GM23338 (cell line): ENCODE results near the gene KNOP1. TPM values are rescaled to one million over a fixed set of nuclear protein-coding genes. Genes with fewer than 3 reads are reported as not detected.

Source experiments
- ATAC-seq: fragments of 200-7000 bp; cut with Tn5 transposase; 3 replicates; pipeline ENCODE4 v1.9.1; 2020
- DNase-seq: peaks from one replicate; pipeline ENCODE4 v3.0.0-alpha.2; 2015; ENCODE audit warnings: low spot score
- H2AFZ ChIP-seq: fragments of 200-600 bp; sonication (generic); 2 replicates; pipeline ENCODE4 v1.8.0; 2016; ENCODE audit warnings: antibody characterized with exemption, mild to moderate bottlenecking, moderate library complexity
- H3F3A ChIP-seq: fragments of 200-600 bp; sonication (generic); replicated peaks from 2 replicates; pipeline ENCODE4 v1.8.0; 2017; ENCODE audit warnings: antibody characterized with exemption, mixed run types, low read depth
- H3K27ac ChIP-seq: fragments of 200-600 bp; sonication (generic); 2 replicates; pipeline ENCODE4 v1.6.1; 2016; ENCODE audit warnings: low read depth
- H3K27me3 ChIP-seq: fragments of 200-600 bp; sonication (generic); 2 replicates; pipeline ENCODE4 v1.8.0; 2016; ENCODE audit warnings: mild to moderate bottlenecking, mixed run types, moderate library complexity; ENCODE audit not compliant: insufficient read depth
- H3K36me3 ChIP-seq: fragments of 200-600 bp; sonication (generic); 2 replicates; pipeline ENCODE4 v1.8.0; 2016; ENCODE audit warnings: mild to moderate bottlenecking; ENCODE audit not compliant: insufficient read depth
- H3K4me1 ChIP-seq: fragments of 200-600 bp; sonication (generic); 2 replicates; pipeline ENCODE4 v1.8.0; 2016; ENCODE audit warnings: mild to moderate bottlenecking, moderate library complexity; ENCODE audit not compliant: insufficient read depth
- H3K4me2 ChIP-seq: fragments of 200-600 bp; sonication (generic); 2 replicates; pipeline ENCODE4 v1.7.1; 2017; ENCODE audit warnings: mixed run types
- H3K4me3 ChIP-seq: fragments of 200-600 bp; sonication (generic); 2 replicates; pipeline ENCODE4 v1.6.1; 2016; ENCODE audit warnings: mixed run types
- H3K79me2 ChIP-seq: fragments of 200-600 bp; sonication (generic); replicated peaks from 2 replicates; pipeline ENCODE4 v1.8.0; 2017; ENCODE audit warnings: mild to moderate bottlenecking; ENCODE audit not compliant: insufficient read depth
- H3K9me2 ChIP-seq: fragments of 200-600 bp; sonication (generic); 2 replicates; pipeline ENCODE4 v1.8.0; 2017; ENCODE audit not compliant: insufficient read depth
- H4K20me1 ChIP-seq: fragments of 200-600 bp; sonication (generic); replicated peaks from 2 replicates; pipeline ENCODE4 v1.8.0; 2017; ENCODE audit warnings: mild to moderate bottlenecking; ENCODE audit not compliant: insufficient read depth
- H3K27ac Mint-ChIP-seq: 2 replicates; pipeline ENCODE4 v1.8.0; 2020; ENCODE audit warnings: inconsistent platforms, mild to moderate bottlenecking, moderate library complexity, mixed read lengths
- H3K27me3 Mint-ChIP-seq: 3 replicates; pipeline ENCODE4 v1.8.0; 2022; ENCODE audit warnings: low read depth, mild to moderate bottlenecking, moderate library complexity, mixed read lengths, inconsistent platforms; ENCODE audit not compliant: insufficient read depth, poor library complexity
- H3K36me3 Mint-ChIP-seq: 3 replicates; pipeline ENCODE4 v1.8.0; 2021; ENCODE audit warnings: low read depth, mild to moderate bottlenecking, inconsistent platforms, moderate library complexity, mixed read lengths
- H3K4me1 Mint-ChIP-seq: 3 replicates; pipeline ENCODE4 v1.8.0; 2020; ENCODE audit warnings: mild to moderate bottlenecking, inconsistent platforms, mixed read lengths
- H3K4me3 Mint-ChIP-seq: 3 replicates; pipeline ENCODE4 v1.8.0; 2021; ENCODE audit warnings: moderate library complexity, mild to moderate bottlenecking, inconsistent platforms, mixed read lengths
- H3K9me3 Mint-ChIP-seq: 3 replicates; pipeline ENCODE4 v1.8.0; 2020; ENCODE audit warnings: moderate library complexity, mild to moderate bottlenecking, inconsistent platforms, mixed read lengths
- CREB1 ChIP-seq: fragments of 250-450 bp; sonication (Bioruptor Pico); IDR thresholded peaks from 2 replicates; pipeline ENCODE4 v1.5.0; 2020; ENCODE audit warnings: low read depth, mild to moderate bottlenecking, moderate library complexity
- EZH2 ChIP-seq: fragments of 200-600 bp; sonication (generic); IDR thresholded peaks from one replicate; pipeline ENCODE4 v1.8.0; 2017; ENCODE audit warnings: antibody characterized with exemption, mild to moderate bottlenecking, low read depth; ENCODE audit not compliant: unreplicated experiment
- EZH2phosphoT487 ChIP-seq: fragments of 200-600 bp; sonication (generic); IDR thresholded peaks from one replicate; pipeline ENCODE4 v1.8.1; 2018; ENCODE audit warnings: antibody characterized with exemption; ENCODE audit not compliant: unreplicated experiment
- NANOG ChIP-seq: IDR thresholded peaks from 2 replicates; pipeline ENCODE4 v1.6.1; 2016; ENCODE audit warnings: antibody characterized with exemption, borderline replicate concordance
- POLR2AphosphoS5 ChIP-seq: IDR thresholded peaks from 2 replicates; pipeline ENCODE4 v1.6.1; 2016; ENCODE audit warnings: antibody characterized with exemption, low read depth
- STAT1 ChIP-seq: IDR thresholded peaks from one replicate; pipeline ENCODE4 v1.6.1; 2016; ENCODE audit warnings: antibody characterized with exemption; ENCODE audit not compliant: unreplicated experiment
- ZNF114 ChIP-seq: fragments of 250-450 bp; sonication (Bioruptor Pico); IDR thresholded peaks from 2 replicates; pipeline ENCODE4 v1.5.0; 2020; ENCODE audit warnings: mild to moderate bottlenecking, moderate library complexity
- ZNF331 ChIP-seq: fragments of 250-450 bp; sonication (Bioruptor Pico); IDR thresholded peaks from 2 replicates; pipeline ENCODE4 v1.5.0; 2020; ENCODE audit warnings: low read depth, mild to moderate bottlenecking, moderate library complexity
- polyA plus RNA-seq: library from polyadenylated mRNA; unstranded; fragments of >200 nt; fragmentation: Nextera tagmentation; extraction: Ambion mirVana; gene quantifications from 2 replicates; pipeline ENCODE4 v1.2.1, GENCODE V29; 2016
- total RNA-seq: library from RNA; depleted of rRNA; stranded (reverse); fragments of >200 nt; shearing (Covaris generic); gene quantifications from 2 replicates; pipeline ENCODE4 v1.2.3, GENCODE V29; 2014
- TF ChIP-seq, protein P1 (sequence below), 2 experiments: fragments of 200-600 bp in 1 of 2; sonication (generic) in 1 of 2; conservative IDR thresholded peaks; 2 replicates each; pipeline versions ENCODE4 v1.5.1 to v1.6.1; 2016 to 2017; ENCODE audit warnings: antibody characterized with exemption in 2 of 2, low read depth in 2 of 2, mild to moderate bottlenecking in 2 of 2, moderate library complexity in 1 of 2
- TF ChIP-seq, protein P2 (sequence below): fragments of 250-450 bp; sonication (Bioruptor Pico); IDR thresholded peaks from 2 replicates; pipeline ENCODE4 v1.5.0; 2020; ENCODE audit warnings: mild to moderate bottlenecking, moderate library complexity
- TF ChIP-seq, protein P3 (sequence below): IDR thresholded peaks from one replicate; pipeline ENCODE4 v1.6.1; 2018; ENCODE audit warnings: antibody characterized with exemption; ENCODE audit not compliant: unreplicated experiment

The KNOP1 gene
- total and polyA plus RNA-seq, 2 experiments from 2014 or later, result 57.7 to 190 TPM

DNA sequence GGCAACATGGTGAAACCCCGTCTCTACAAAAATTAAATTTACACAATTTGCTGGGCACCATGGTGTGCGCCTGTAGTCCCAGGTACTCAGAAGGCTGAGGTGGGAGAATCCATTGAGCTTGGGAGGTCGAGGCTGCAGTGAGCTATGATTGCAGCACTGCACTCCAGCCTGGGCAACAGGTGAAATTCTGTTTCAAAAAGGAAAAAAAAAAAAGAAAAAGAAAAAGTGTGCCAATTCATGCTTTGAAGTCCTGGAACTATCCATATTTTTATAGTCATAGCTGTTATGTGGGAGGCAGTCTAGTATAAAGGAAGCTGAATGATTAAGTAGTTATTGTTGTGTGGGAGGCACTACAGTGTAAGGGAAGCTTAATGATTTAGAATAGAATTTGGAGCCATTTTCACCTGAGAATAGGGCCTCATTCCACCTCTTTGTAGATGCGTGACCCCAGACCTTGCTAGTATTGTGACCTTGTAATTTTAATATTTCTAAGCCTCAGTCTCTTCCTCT is 31.6 kb upstream of the KNOP1 start:
- Mint-ChIP-seq H3K27me3 (no peaks in the 10 kb centered on the region), H3K27ac (peak overlapping the region; percentile 31; the same call in 1 of the 2 replicates), H3K4me3 (no peak overlapping the region), H3K36me3 (no peaks in the 10 kb centered on the region), H3K4me1 (no peaks in the 10 kb centered on the region), H3K9me3 (no peaks in the 10 kb centered on the region)
- Histone ChIP-seq H3K4me3 (no peak overlapping the region), H3K4me1 (no peaks in the 10 kb centered on the region; the same call in 1 of the 2 replicates), H3K79me2 (no peaks in the 10 kb centered on the region), H3F3A (no peaks in the 10 kb centered on the region), H2AFZ (no peak overlapping the region), H4K20me1 (no peaks in the 10 kb centered on the region), H3K27ac (no peak overlapping the region), H3K27me3 (no peaks in the 10 kb centered on the region), H3K36me3 (no peaks in the 10 kb centered on the region), H3K4me2 (no peak overlapping the region), H3K9me2 (no peaks in the 10 kb centered on the region)
- ATAC-seq (no peak), DNase-seq (no peak)
- TF ChIP-seq POLR2AphosphoS5, result no peak
- TF ChIP-seq EZH2, result no peak
- TF ChIP-seq EZH2phosphoT487, result no peak
- TF ChIP-seq, protein P1, sequence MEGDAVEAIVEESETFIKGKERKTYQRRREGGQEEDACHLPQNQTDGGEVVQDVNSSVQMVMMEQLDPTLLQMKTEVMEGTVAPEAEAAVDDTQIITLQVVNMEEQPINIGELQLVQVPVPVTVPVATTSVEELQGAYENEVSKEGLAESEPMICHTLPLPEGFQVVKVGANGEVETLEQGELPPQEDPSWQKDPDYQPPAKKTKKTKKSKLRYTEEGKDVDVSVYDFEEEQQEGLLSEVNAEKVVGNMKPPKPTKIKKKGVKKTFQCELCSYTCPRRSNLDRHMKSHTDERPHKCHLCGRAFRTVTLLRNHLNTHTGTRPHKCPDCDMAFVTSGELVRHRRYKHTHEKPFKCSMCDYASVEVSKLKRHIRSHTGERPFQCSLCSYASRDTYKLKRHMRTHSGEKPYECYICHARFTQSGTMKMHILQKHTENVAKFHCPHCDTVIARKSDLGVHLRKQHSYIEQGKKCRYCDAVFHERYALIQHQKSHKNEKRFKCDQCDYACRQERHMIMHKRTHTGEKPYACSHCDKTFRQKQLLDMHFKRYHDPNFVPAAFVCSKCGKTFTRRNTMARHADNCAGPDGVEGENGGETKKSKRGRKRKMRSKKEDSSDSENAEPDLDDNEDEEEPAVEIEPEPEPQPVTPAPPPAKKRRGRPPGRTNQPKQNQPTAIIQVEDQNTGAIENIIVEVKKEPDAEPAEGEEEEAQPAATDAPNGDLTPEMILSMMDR (conservative IDR thresholded peaks at IDR 0.05; ENCODE audit: low read depth in 2 of 2), result no peak
- no peak for TF ChIP-seq STAT1
- TF ChIP-seq NANOG, result no peak
- TF ChIP-seq CREB1, result no peak
- TF ChIP-seq ZNF331, result no peak
- TF ChIP-seq, protein P2, sequence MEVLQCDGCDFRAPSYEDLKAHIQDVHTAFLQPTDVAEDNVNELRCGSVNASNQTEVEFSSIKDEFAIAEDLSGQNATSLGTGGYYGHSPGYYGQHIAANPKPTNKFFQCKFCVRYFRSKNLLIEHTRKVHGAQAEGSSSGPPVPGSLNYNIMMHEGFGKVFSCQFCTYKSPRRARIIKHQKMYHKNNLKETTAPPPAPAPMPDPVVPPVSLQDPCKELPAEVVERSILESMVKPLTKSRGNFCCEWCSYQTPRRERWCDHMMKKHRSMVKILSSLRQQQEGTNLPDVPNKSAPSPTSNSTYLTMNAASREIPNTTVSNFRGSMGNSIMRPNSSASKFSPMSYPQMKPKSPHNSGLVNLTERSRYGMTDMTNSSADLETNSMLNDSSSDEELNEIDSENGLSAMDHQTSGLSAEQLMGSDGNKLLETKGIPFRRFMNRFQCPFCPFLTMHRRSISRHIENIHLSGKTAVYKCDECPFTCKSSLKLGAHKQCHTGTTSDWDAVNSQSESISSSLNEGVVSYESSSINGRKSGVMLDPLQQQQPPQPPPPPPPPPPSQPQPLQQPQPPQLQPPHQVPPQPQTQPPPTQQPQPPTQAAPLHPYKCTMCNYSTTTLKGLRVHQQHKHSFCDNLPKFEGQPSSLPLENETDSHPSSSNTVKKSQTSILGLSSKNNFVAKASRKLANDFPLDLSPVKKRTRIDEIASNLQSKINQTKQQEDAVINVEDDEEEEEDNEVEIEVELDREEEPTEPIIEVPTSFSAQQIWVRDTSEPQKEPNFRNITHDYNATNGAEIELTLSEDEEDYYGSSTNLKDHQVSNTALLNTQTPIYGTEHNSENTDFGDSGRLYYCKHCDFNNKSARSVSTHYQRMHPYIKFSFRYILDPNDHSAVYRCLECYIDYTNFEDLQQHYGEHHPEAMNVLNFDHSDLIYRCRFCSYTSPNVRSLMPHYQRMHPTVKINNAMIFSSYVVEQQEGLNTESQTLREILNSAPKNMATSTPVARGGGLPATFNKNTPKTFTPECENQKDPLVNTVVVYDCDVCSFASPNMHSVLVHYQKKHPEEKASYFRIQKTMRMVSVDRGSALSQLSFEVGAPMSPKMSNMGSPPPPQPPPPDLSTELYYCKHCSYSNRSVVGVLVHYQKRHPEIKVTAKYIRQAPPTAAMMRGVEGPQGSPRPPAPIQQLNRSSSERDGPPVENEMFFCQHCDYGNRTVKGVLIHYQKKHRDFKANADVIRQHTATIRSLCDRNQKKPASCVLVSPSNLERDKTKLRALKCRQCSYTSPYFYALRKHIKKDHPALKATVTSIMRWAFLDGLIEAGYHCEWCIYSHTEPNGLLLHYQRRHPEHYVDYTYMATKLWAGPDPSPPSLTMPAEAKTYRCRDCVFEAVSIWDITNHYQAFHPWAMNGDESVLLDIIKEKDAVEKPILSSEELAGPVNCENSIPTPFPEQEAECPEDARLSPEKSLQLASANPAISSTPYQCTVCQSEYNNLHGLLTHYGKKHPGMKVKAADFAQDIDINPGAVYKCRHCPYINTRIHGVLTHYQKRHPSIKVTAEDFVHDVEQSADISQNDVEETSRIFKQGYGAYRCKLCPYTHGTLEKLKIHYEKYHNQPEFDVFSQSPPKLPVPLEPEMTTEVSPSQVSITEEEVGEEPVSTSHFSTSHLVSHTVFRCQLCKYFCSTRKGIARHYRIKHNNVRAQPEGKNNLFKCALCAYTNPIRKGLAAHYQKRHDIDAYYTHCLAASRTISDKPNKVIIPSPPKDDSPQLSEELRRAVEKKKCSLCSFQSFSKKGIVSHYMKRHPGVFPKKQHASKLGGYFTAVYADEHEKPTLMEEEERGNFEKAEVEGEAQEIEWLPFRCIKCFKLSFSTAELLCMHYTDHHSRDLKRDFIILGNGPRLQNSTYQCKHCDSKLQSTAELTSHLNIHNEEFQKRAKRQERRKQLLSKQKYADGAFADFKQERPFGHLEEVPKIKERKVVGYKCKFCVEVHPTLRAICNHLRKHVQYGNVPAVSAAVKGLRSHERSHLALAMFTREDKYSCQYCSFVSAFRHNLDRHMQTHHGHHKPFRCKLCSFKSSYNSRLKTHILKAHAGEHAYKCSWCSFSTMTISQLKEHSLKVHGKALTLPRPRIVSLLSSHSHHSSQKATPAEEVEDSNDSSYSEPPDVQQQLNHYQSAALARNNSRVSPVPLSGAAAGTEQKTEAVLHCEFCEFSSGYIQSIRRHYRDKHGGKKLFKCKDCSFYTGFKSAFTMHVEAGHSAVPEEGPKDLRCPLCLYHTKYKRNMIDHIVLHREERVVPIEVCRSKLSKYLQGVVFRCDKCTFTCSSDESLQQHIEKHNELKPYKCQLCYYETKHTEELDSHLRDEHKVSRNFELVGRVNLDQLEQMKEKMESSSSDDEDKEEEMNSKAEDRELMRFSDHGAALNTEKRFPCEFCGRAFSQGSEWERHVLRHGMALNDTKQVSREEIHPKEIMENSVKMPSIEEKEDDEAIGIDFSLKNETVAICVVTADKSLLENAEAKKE (CRISPR knock-in tag), result no peak
- TF ChIP-seq, protein P3, sequence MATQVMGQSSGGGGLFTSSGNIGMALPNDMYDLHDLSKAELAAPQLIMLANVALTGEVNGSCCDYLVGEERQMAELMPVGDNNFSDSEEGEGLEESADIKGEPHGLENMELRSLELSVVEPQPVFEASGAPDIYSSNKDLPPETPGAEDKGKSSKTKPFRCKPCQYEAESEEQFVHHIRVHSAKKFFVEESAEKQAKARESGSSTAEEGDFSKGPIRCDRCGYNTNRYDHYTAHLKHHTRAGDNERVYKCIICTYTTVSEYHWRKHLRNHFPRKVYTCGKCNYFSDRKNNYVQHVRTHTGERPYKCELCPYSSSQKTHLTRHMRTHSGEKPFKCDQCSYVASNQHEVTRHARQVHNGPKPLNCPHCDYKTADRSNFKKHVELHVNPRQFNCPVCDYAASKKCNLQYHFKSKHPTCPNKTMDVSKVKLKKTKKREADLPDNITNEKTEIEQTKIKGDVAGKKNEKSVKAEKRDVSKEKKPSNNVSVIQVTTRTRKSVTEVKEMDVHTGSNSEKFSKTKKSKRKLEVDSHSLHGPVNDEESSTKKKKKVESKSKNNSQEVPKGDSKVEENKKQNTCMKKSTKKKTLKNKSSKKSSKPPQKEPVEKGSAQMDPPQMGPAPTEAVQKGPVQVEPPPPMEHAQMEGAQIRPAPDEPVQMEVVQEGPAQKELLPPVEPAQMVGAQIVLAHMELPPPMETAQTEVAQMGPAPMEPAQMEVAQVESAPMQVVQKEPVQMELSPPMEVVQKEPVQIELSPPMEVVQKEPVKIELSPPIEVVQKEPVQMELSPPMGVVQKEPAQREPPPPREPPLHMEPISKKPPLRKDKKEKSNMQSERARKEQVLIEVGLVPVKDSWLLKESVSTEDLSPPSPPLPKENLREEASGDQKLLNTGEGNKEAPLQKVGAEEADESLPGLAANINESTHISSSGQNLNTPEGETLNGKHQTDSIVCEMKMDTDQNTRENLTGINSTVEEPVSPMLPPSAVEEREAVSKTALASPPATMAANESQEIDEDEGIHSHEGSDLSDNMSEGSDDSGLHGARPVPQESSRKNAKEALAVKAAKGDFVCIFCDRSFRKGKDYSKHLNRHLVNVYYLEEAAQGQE, result no peak
- no peak for TF ChIP-seq ZNF114 (CRISPR knock-in tag)
